GM18507 (cell line): ENCODE results near the gene PRICKLE1.

Source experiments
- DNase-seq: peaks from one replicate; pipeline ENCODE4 v3.0.0; 2011; ENCODE audit warnings: low read depth; ENCODE audit not compliant: insufficient read length; ENCODE audit errors: extremely low spot score
- FAIRE-seq: peaks from 2 replicates; lab custom pipeline; 2011; peaks lifted over from hg19 to GRCh38; lab: Jason Lieb, UNC

Gene PRICKLE1

DNA sequence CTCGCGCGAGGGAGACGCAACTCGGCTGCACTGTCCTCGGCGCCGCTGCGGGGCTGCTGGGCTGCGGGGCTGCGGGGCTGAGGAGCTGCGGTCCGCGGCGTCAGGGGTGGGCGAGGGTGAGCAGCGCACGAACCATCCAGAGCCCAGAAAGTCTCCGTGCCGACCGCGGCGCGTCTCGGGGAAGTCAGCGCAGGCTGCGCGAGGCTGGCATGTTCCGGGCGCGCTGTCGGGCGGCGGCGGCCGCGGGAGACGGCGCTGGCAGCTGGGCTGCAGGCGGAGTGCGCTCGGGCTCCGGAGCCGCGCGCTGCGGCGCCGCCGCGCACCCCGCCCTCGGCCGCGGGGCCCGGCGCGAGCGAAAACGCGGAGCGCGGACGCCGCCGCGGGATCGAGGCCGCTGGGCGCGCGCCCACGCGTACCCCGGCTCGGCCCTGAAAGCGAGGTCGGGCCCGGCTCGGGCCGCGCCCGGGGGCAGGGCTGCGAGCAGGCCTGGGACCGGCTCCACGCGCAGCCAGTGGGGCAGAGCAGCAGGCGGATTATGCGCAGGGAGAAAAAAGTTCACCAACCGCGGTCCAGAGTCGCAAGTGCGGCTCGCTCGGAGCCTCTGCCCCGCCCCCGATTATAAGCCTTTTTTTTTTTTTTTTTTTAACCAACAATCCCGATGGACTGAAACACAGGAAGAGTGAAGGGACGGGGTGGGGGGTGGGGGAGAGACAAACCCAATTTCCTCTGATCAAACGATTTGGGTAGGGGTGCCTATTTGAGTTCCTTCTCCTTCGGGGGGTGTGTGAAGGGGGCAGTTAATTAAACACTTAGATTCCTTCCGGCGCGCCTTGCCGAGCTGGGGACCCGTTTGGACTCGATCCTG is at the start of gene PRICKLE1:
TSS of gene PRICKLE1 (minus strand) at position 282 of the 865 bp plus-strand sequence. CDS start 117,230 bp downstream, outside the sequence.
- DNase-seq (peak; percentile 39), FAIRE-seq (no peak)

GRCh38 chr12:42638697-42639096 is 49.2 kb upstream of the PRICKLE1 start:
- no peak for FAIRE-seq
- DNase-seq, result no peak

GRCh38 chr12:42638011-42638410 is 48.5 kb upstream of the PRICKLE1 start:
- DNase-seq, result no peak
- no peak for FAIRE-seq

GRCh38 chr12:42636993-42637392 is 47.4 kb upstream of the PRICKLE1 start:
- FAIRE-seq (no peak), DNase-seq (no peak)

- FAIRE-seq, result no peak
- no peak for DNase-seq
Measured at GRCh38 chr12:42633594-42633993, 44.0 kb upstream of the PRICKLE1 start.

DNA sequence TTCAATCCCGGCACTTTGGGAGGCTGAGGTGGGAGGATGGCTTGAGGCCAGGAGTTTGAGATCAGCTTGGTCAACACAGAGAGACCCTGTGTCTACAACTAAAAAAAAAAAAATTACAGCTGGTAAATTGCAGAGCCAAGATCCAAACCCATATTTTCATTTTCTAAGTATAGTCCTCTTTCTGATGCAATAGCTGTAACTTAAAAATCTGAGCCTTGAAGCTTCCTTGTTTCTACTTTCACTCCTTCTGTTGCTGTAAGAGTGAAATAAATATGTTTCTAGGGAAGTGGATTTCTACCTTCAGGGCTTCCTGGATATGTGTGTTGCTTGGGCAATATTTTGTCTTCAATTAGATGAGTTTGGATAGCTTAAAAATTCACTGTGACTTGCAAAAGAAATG is 42.0 kb upstream of the PRICKLE1 start:
- no peak for DNase-seq
- no peak for FAIRE-seq

DNA sequence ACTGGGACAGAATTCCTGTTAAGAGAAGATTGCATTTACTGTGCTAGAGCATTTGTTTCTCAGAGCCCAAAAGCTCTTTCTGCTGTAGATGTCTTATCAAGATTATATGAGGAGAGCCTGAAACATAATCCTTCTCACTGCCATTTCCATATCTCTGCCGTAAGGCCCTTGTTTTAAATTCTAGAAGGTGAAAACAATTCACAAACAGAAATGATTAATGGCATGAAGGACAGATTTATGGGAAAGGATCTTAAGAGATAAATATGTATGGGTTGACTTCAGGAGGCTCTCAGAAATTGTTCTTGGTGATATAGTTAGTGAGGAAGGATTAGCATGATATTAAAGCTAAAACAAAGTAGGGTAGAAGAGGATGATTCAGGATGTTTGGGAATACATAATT is 40.8 kb upstream of the PRICKLE1 start:
- DNase-seq, result no peak
- FAIRE-seq, result no peak

- no peak for FAIRE-seq
Measured at GRCh38 chr12:42627151-42627550, 37.6 kb upstream of the PRICKLE1 start.

DNA sequence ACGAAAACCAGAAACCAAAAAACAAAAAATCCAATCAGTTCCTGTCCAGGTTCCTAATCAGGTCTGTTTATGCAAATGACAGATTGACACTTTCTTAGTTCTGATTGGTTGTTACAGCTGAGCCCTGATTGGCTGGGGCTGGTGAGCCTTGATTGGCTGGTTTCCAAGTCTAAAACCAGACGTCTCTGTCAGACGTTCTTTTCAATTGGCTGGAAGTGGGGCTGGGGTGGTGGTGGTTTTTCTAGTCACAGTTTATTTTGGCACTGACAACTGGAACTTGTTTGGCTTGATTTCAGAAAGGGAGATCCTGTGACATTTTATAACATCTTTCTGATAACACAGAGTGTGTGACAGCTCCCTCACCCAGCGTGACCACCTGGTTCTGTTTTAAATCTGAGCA is 36.1 kb upstream of the PRICKLE1 start:
- DNase-seq, result no peak
- no peak for FAIRE-seq

More at GRCh38 chr12:42627151-42627550, 37.6 kb upstream of the PRICKLE1 start:
- no peak for DNase-seq

DNA sequence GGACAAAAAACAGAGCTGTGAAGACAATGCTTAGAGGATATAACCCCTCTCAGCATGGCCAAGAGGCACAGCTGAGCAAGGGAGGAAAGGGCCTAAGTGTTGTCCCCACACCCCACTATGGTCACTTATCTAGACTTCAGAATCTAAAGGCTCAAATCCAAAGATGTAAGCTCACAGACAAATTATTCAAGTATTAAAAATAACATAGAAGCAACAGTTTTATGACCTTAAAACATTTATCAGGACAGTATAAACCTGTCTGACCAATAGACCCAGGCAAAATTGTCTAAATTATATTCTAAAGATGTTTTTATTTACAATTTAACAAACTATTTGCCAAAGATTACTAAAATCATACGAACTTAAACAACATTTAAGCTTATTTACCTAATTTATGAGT is 28.1 kb upstream of the PRICKLE1 start:
- FAIRE-seq (no peak), DNase-seq (no peak)

GRCh38 chr12:42615006-42615405 is 25.5 kb upstream of the PRICKLE1 start:
- no peak for DNase-seq
- FAIRE-seq, result no peak

DNA sequence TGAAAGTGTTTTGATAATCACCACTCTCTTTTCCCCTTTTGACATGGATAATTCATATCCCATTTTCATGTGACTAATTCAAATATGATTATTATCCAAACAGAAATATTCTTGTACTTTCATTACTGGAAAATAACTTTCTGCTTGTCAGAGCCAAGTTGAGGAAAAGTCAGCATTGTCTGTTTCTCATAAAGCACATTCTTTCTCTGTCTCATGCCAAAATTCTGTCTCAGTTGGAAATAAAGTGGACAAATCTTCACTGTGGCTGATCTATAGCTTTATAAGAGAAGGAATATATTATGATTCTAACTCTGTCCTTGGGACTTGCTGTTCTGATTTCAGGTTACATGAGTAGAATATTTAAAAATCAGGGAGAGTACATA is 22.7 kb upstream of the PRICKLE1 start:
- no peak for DNase-seq

GRCh38 chr12:42611571-42612230 is 22.2 kb upstream of the PRICKLE1 start:
- no peak for FAIRE-seq

More for the DNA sequence above, 22.7 kb upstream of the PRICKLE1 start:
- no peak for FAIRE-seq

DNA sequence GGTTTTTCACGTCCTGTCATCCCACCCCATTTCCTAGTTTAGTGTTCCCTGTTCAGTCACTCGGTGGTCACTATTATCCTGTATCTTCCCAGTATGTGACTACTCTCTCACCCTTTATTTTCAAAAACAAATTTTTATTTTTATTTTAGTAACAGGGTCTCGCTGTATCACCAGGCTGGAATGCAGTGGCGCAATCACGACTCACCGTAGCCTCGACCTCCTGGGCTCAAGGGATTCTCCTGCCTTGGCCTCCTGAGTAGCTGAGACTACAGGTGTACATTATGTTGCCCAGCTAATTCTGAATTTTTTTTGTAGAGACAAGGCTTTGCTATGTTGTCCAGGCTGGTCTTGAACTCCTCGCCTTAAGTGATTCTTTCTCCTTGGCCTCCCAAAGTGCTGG is 20.1 kb upstream of the PRICKLE1 start:
- FAIRE-seq, result no peak
- no peak for DNase-seq

More at GRCh38 chr12:42611571-42612230, 22.2 kb upstream of the PRICKLE1 start:
- no peak for DNase-seq

DNA sequence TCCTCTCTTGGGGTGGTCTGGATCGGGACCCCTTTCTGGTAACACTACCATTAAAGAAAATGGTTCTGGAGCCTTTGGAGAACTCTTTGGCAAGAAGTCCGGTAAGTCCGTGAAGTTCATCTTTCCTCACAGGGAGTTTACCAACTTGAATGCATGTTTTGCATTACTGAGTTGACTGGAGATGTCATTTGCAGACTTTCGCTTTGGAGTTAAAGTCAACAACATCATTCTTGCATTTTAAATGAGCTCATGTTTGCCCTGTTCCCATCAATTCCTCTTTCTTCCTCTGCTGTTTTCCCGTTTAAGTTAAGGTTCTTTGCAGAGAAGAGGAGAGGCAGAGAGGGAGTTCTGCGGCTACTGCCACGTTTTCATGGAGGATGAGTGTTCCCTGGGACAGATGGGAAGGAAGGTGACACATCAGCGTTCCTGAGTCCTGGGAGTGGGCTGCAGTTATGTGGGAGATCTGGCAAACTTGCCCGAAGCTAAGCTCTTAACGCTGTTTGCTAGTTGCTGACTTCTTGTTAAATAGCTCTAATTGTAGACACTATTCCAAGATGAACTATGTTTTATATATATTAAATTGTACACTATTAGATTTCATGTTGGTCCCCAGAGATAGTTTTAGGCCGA is 18.8 kb upstream of the PRICKLE1 start:
- FAIRE-seq (no peak), DNase-seq (no peak)

DNA sequence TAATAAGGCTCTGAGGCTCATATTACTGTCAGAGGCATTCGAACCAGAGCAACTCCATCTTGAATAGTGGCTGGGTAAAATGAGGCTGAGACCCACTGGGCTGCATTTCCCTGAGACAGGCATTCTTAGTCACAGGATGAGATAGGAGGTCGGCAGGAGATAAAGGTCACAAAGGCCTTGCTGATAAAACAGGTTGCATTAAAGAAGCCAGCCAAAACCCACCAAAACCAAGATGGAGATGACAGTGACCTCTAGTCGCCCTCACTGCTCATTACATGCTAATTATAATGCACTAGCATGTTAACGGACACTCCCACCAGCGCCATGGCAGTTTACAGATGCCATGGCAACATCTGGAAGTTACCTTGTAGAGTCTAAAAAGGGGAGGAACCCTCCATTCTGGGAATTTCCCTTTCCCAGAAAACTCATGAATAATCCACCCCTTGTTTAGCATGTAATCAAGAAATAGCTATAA is 18.1 kb upstream of the PRICKLE1 start:
- DNase-seq, result no peak
- no peak for FAIRE-seq

DNA sequence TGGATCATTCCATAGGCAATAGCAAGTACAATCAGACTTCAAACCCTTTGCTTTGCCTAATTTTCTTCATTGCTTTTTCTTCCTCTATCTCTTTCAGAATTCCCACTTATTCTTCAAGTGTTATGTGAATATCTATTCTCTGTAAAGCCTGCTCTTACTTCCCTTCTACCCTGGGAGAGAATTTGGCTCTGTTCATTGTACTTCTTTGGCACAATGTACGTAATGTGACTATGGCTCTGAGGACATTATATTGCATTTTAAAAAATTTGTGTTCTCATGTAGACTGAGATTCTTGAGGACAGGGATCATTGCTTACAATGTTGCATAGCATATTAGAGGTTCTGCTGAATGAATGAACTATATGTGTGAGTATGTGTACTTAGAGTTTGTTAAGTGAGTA is 16.9 kb upstream of the PRICKLE1 start:
- DNase-seq, result no peak
- FAIRE-seq, result no peak

DNA sequence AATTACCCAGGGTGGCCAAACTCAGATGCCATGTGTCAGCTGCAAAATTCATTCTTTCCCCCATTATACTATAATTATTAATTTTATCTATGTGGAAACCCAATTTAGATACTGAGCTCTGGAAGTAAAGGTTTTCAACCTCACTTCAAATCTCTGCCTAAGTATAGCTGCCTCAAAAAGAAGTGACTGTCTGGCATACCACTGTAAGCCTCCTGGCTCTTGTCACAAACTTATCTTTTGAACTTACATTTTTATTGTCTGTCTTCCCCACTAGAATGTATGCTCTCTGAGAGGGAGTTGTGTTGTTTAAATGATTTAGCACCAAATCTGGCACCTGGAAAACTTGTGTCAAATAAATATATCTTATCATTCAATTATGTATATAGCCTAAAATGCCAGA is 16.1 kb upstream of the PRICKLE1 start:
- FAIRE-seq (no peak), DNase-seq (no peak)

GRCh38 chr12:42603246-42603990 is 13.9 kb upstream of the PRICKLE1 start:
- FAIRE-seq (no peak), DNase-seq (no peak)

- FAIRE-seq (no peak), DNase-seq (no peak)
Measured at GRCh38 chr12:42593874-42594273, 4.3 kb upstream of the PRICKLE1 start.
